HCT116 (cell line): Measurements from ENCODE around the gene CDKN1A. TPM values are rescaled to one million over a fixed set of nuclear protein-coding genes. Genes with fewer than 3 reads are reported as not detected.
A peak's percentile ranks its signal among the peaks of the same experiment; 100 is the strongest.

Source experiments
- ATAC-seq: fragments of 200-7000 bp; cut with Tn5 transposase; 2 replicates; pipeline ENCODE4 v1.9.1; 2020; ENCODE audit warnings: mild to moderate bottlenecking, moderate library complexity
- BruUV-seq: library from RNA; stranded (reverse); fragments of 400-500 nt; replicated peaks from 2 replicates; lab custom pipeline; 2021; lab: Mats Ljungman, UMichigan
- CTCF ChIA-PET: fragments of 300-600 bp; sonication (Branson Sonifier 250); formaldehyde crosslinking; loops from one replicate; lab custom pipeline; 2021; ENCODE audit warnings: antibody characterized with exemption; lab: Charles Lee
- POLR2A ChIA-PET: fragments of 300-600, 350-600 bp; sonication (Branson Sonifier 250); formaldehyde crosslinking; loops from one replicate; lab custom pipeline; 2021; ENCODE audit warnings: antibody characterized with exemption; lab: Charles Lee
- RAD21 ChIA-PET, 2 experiments: fragments of 300-600 bp; sonication (Branson Sonifier 250); formaldehyde crosslinking; loops; one replicate each; lab custom pipeline; 2023; ENCODE audit warnings: low total read pairs in 2 of 2; ENCODE audit not compliant: uncharacterized antibody in 2 of 2, unreplicated experiment in 2 of 2, low non-redundant PET in 1 of 2; lab: Charles Lee
- DNase-seq: peaks from one replicate; pipeline ENCODE4 v3.0.0-alpha.2; 2010; ENCODE audit warnings: low read depth, low spot score
- H2AFZ ChIP-seq: fragments of 200-600 bp; shearing (Covaris generic), sonication (generic); 2 replicates; pipeline ENCODE4 v1.6.1; 2017; ENCODE audit warnings: low read depth, mixed run types, mixed read lengths, antibody characterized with exemption, low read length; ENCODE audit not compliant: poor library complexity, severe bottlenecking
- H3K27ac ChIP-seq: 2 replicates; pipeline ENCODE4 v1.5.1; 2012; ENCODE audit warnings: low read depth, low read length
- H3K27me3 ChIP-seq: fragments of 200-600 bp; sonication (generic); 2 replicates; pipeline ENCODE4 v1.6.1; 2016; ENCODE audit warnings: mixed run types, low read length, mixed read lengths; ENCODE audit not compliant: insufficient read depth
- H3K36me3 ChIP-seq, 2 experiments: fragments of 200-500 bp in 1 of 2; fragments of 200-600 bp in 1 of 2; sonication (Bioruptor generic) in 1 of 2; sonication (generic) in 1 of 2; 2 replicates each; pipeline versions ENCODE4 v1.5.1 to v1.6.1; 2014 to 2016; ENCODE audit warnings: low read length in 2 of 2, inconsistent platforms in 1 of 2, mixed read lengths in 1 of 2, mixed run types in 1 of 2; ENCODE audit not compliant: insufficient read depth in 2 of 2, control insufficient read depth in 1 of 2
- H3K4me1 ChIP-seq, 2 experiments: fragments of 200-600 bp in 1 of 2; sonication (generic) in 1 of 2; 2 replicates each; pipeline versions ENCODE4 v1.5.1 to v1.6.1; 2012 to 2017; ENCODE audit warnings: low read length in 2 of 2, inconsistent platforms in 1 of 2, mild to moderate bottlenecking in 1 of 2, mixed read lengths in 1 of 2, mixed run types in 1 of 2, moderate library complexity in 1 of 2; ENCODE audit not compliant: insufficient read depth in 2 of 2, control insufficient read depth in 1 of 2
- H3K4me2 ChIP-seq: fragments of 200-600 bp; sonication (generic); 2 replicates; pipeline ENCODE4 v1.6.1; 2017; ENCODE audit warnings: mixed run types, low read length, mixed read lengths
- H3K4me3 ChIP-seq, 2 experiments: fragments of 200-600 bp in 1 of 2; sonication (generic) in 1 of 2; replicated peaks in 1 of 2; 2 replicates each; pipeline ENCODE4 v1.5.1; 2011 to 2016; ENCODE audit warnings: low read length in 2 of 2, control low read depth in 1 of 2, low read depth in 1 of 2, mild to moderate bottlenecking in 1 of 2, mixed read lengths in 1 of 2, mixed run types in 1 of 2
- H3K79me2 ChIP-seq: fragments of 200-600 bp; sonication (generic); 2 replicates; pipeline ENCODE4 v1.6.1; 2017; ENCODE audit warnings: mild to moderate bottlenecking, mixed run types, low read length, moderate library complexity, mixed read lengths; ENCODE audit not compliant: insufficient read depth
- H3K9ac ChIP-seq: fragments of 200-600 bp; sonication (generic); 2 replicates; pipeline ENCODE4 v1.6.1; 2016; ENCODE audit warnings: low read length, mixed read lengths
- H3K9me2 ChIP-seq: fragments of 200-600 bp; sonication (generic), shearing (Covaris generic); 2 replicates; pipeline ENCODE4 v1.6.1; 2017; ENCODE audit warnings: mixed run types, mild to moderate bottlenecking, moderate library complexity; ENCODE audit not compliant: insufficient read depth
- H3K9me3 ChIP-seq, 2 experiments: fragments of 200-500 bp in 1 of 2; fragments of 200-600 bp in 1 of 2; sonication (Bioruptor generic) in 1 of 2; sonication (generic) in 1 of 2; 2 replicates each; pipeline ENCODE4 v1.6.1; 2014 to 2017; ENCODE audit warnings: low read length in 2 of 2, mixed read lengths in 2 of 2, inconsistent platforms in 1 of 2, low read depth in 1 of 2, mild to moderate bottlenecking in 1 of 2, mixed run types in 1 of 2, moderate library complexity in 1 of 2; ENCODE audit not compliant: control insufficient read depth in 1 of 2, insufficient read depth in 1 of 2
- H4K20me1 ChIP-seq: fragments of 200-600 bp; sonication (generic), shearing (Covaris generic); 2 replicates; pipeline ENCODE4 v1.6.1; 2017; ENCODE audit warnings: mixed run types, mild to moderate bottlenecking, moderate library complexity; ENCODE audit not compliant: insufficient read depth
- CBX3 ChIP-seq: IDR thresholded peaks from 2 replicates; pipeline ENCODE4 v1.6.1; 2012; ENCODE audit warnings: low read depth
- EGR1 ChIP-seq: IDR thresholded peaks from 2 replicates; pipeline ENCODE4 v1.6.1; 2012; ENCODE audit warnings: low read depth
- FOSL1 ChIP-seq: IDR thresholded peaks from 2 replicates; pipeline ENCODE4 v1.6.1; 2012; ENCODE audit warnings: low read depth
- JUND ChIP-seq: IDR thresholded peaks from 2 replicates; pipeline ENCODE4 v1.6.1; 2012
- POLR2AphosphoS5 ChIP-seq: IDR thresholded peaks from 2 replicates; pipeline ENCODE4 v1.6.1; 2011; ENCODE audit warnings: mild to moderate bottlenecking, low read depth, low read length, moderate library complexity
- SRF ChIP-seq: IDR thresholded peaks from 2 replicates; pipeline ENCODE4 v1.6.1; 2012; ENCODE audit warnings: low read depth
- TCF7L2 ChIP-seq: IDR thresholded peaks from 2 replicates; pipeline ENCODE4 v1.7.0; 2011; ENCODE audit warnings: borderline replicate concordance, inconsistent platforms; ENCODE audit not compliant: insufficient read depth, insufficient read length; ENCODE audit errors: extremely low read depth
- ZFX ChIP-seq: fragments of 450-650 bp; IDR thresholded peaks from 2 replicates; pipeline ENCODE4 v1.6.1; 2017
- ZNF274 ChIP-seq: fragments of 200-500 bp; sonication (Bioruptor generic); IDR thresholded peaks from 2 replicates; pipeline ENCODE4 v1.6.1; 2014; ENCODE audit warnings: mild to moderate bottlenecking, low read depth, low read length, inconsistent platforms
- intact Hi-C: fragments of 100-400 bp; cut with micrococcal nuclease; formaldehyde crosslinking; loops from 2 replicates; pipeline ENCODE4 v1.10.0; 2022
- total RNA-seq: library from RNA; stranded (reverse); gene quantifications from one replicate; pipeline ENCODE4 v1.2.1, GENCODE V29; 2021; ENCODE audit not compliant: unreplicated experiment
- TF ChIP-seq, protein P1 (sequence below): IDR thresholded peaks from 2 replicates; pipeline ENCODE4 v1.6.1; 2012
- TF ChIP-seq, protein P2 (sequence below), 3 experiments: fragments of 200-600 bp in 1 of 3; sonication (generic) in 1 of 3; IDR thresholded peaks in 2 of 3; conservative IDR thresholded peaks in 1 of 3; 2 replicates each; pipeline ENCODE4 v1.5.1; 2012 to 2017; ENCODE audit warnings: low read depth in 2 of 3, low read length in 2 of 3, antibody characterized with exemption in 1 of 3, borderline replicate concordance in 1 of 3, control low read depth in 1 of 3, mild to moderate bottlenecking in 1 of 3, mixed read lengths in 1 of 3, mixed run types in 1 of 3, moderate library complexity in 1 of 3; ENCODE audit not compliant: insufficient read depth in 1 of 3

Gene CDKN1A
- total RNA-seq, 1 experiment from 2014 or later, result 179 TPM

DNA sequence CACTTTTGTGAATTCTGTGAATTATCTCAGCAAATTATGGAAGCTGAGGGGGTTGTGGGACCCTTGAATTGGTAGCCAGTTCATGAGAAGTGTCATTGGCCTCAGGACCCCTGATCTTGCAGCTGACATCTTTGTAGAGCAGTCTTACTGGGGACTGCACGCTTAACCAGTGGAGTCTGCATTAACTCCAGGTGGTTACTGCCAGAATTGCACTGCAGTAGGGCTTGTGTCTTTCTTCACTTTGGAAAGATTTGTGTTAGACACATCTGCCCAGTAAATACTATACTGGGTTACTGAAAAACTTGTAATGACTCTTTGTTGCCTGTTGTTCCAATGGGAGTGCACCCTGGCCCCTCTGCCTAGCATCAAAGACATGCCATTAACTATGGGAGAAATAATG is 21.2 kb upstream of the CDKN1A start:
- CTCF ChIA-PET, result no interaction called here

DNA sequence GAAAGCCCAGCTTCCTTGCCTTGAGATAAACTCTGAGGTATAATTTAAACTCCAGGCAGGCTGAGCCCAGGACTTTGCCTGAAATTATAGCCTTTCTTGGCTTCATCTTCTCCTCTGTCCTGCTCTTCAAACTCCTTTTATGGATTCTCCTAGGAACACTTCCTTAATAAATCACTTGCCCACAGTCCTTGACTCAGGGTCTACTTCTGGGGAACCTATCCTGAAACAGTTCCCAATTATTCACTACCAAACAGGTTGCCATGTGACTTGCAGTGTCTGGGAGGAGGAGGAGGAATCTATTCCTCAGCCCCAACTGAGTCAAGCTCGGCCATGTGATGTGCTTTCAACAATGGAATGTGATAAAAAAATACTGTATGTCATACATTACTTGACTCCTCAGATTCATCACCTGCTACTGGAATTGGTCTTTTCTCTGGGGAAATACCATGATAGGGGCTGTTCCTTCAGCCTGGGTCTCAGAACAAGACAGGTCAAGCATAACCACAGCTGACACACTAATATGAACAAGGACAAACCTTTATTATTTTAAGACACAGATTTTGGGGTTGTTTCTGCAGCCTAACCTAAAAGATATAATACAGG is 20.5 kb upstream of the CDKN1A start:
- ChIA-PET CTCF (no interaction called here), RAD21 (no interaction called here)
- Histone ChIP-seq H3K9ac (no peak overlapping the region), H3K36me3 (no peaks in the 10 kb centered on the region), H3K4me2 (no peak overlapping the region), H3K4me3 (no peak overlapping the region)
- DNase-seq, result no peak
- no peak for TF ChIP-seq POLR2AphosphoS5
- TF ChIP-seq, protein P1, sequence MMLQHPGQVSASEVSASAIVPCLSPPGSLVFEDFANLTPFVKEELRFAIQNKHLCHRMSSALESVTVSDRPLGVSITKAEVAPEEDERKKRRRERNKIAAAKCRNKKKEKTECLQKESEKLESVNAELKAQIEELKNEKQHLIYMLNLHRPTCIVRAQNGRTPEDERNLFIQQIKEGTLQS, result no peak
- TF ChIP-seq FOSL1, result no peak
- TF ChIP-seq EGR1, result no peak
- TF ChIP-seq, protein P2, sequence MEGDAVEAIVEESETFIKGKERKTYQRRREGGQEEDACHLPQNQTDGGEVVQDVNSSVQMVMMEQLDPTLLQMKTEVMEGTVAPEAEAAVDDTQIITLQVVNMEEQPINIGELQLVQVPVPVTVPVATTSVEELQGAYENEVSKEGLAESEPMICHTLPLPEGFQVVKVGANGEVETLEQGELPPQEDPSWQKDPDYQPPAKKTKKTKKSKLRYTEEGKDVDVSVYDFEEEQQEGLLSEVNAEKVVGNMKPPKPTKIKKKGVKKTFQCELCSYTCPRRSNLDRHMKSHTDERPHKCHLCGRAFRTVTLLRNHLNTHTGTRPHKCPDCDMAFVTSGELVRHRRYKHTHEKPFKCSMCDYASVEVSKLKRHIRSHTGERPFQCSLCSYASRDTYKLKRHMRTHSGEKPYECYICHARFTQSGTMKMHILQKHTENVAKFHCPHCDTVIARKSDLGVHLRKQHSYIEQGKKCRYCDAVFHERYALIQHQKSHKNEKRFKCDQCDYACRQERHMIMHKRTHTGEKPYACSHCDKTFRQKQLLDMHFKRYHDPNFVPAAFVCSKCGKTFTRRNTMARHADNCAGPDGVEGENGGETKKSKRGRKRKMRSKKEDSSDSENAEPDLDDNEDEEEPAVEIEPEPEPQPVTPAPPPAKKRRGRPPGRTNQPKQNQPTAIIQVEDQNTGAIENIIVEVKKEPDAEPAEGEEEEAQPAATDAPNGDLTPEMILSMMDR (IDR thresholded peaks at IDR 0.05 in 2 of 3, conservative IDR thresholded peaks at IDR 0.05 in 1 of 3; ENCODE audit: borderline replicate concordance in 1 of 3, insufficient read depth in 1 of 3, low read depth in 2 of 3, low read length in 2 of 3), result no peak
- no peak for TF ChIP-seq CBX3
- no peak for TF ChIP-seq ZFX
- no peak for TF ChIP-seq JUND
- TF ChIP-seq TCF7L2, result no peak
- TF ChIP-seq ZNF274, result no peak
- TF ChIP-seq SRF, result no peak
- TF ChIP-seq, all 23 proteins: peak for 0
- Histone ChIP-seq H3K4me1 (peaks cover 9 to 24% of the 10 kb centered on the region in 2 experiments), H3K27me3 (no peaks in the 10 kb centered on the region), H3K27ac (no peak overlapping the region), H3K9me2 (no peaks in the 10 kb centered on the region), H3K79me2 (no peaks in the 10 kb centered on the region), H2AFZ (no peak overlapping the region), H3K9me3 (no peaks in the 10 kb centered on the region), H4K20me1 (no peaks in the 10 kb centered on the region)
- POLR2A ChIA-PET, result no interaction called here
- intact Hi-C loops, result no loop called here
- no peak for ATAC-seq
- BruUV-seq, result no TSS peak

More for the DNA sequence above, 21.2 kb upstream of the CDKN1A start:
- H3K27ac ChIP-seq, result no peak overlapping the region
- H2AFZ ChIP-seq, result no peak overlapping the region
- H3K9me2 ChIP-seq, result no peaks in the 10 kb centered on the region
- H3K4me2 ChIP-seq, result no peak overlapping the region
- TF ChIP-seq, protein P2 (IDR thresholded peaks at IDR 0.05 in 2 of 3, conservative IDR thresholded peaks at IDR 0.05 in 1 of 3; ENCODE audit: borderline replicate concordance in 1 of 3, insufficient read depth in 1 of 3, low read depth in 2 of 3, low read length in 2 of 3), result peak in 2 of 3 experiments; percentile 24 to 25; a peak in 3 of 6 replicates
- TF ChIP-seq CBX3, result no peak
- RAD21 ChIA-PET, result no interaction called here
- no peak for DNase-seq
- no peaks in the 10 kb centered on the region for H3K27me3 ChIP-seq
- H3K4me3 ChIP-seq, result no peak overlapping the region
- H4K20me1 ChIP-seq, result no peaks in the 10 kb centered on the region
- H3K36me3 ChIP-seq, result no peaks in the 10 kb centered on the region
- ATAC-seq, result 0 out of 2 replicates have a peak, but pooled peaks have one; percentile 45
- POLR2A ChIA-PET, result interaction anchor here (1.1 kb wide), 1 partner anchor 9 kb away, joined by 4 read pairs; no protein-coding TSS in a partner anchor
- no peaks in the 10 kb centered on the region for H3K79me2 ChIP-seq
- intact Hi-C loops, result no loop called here
- no TSS peak for BruUV-seq
- H3K9me3 ChIP-seq, result no peaks in the 10 kb centered on the region
- H3K4me1 ChIP-seq, result peaks cover 1 to 16% of the 10 kb centered on the region in 2 experiments; a peak in 3 of 4 replicates
- H3K9ac ChIP-seq, result no peak overlapping the region
